Astrocyte (in vitro differentiated cells and primary cell): ENCODE data around the gene LRRC10B. TPM values are rescaled to one million over a fixed set of nuclear protein-coding genes. Genes with fewer than 3 reads are reported as not detected.

ENCODE experiments used
- DNase-seq: peaks from one replicate; pipeline ENCODE4 v3.0.0-alpha.2; 2010; ENCODE audit warnings: low read depth
- FAIRE-seq: peaks from 2 replicates; lab custom pipeline; 2011; peaks lifted over from hg19 to GRCh38; lab: Jason Lieb, UNC
- H2AFZ ChIP-seq: 2 replicates; pipeline ENCODE4 v1.6.0; 2012; ENCODE audit warnings: low read depth, low read length, inconsistent platforms
- H3K27ac ChIP-seq: 2 replicates; pipeline ENCODE4 v1.5.1; 2011; ENCODE audit warnings: low read depth, low read length, inconsistent platforms
- H3K27me3 ChIP-seq: 2 replicates; pipeline ENCODE4 v1.6.0; 2011; ENCODE audit warnings: low read length, inconsistent platforms; ENCODE audit not compliant: insufficient read depth
- H3K36me3 ChIP-seq: 2 replicates; pipeline ENCODE4 v1.5.1; 2011; ENCODE audit warnings: low read length, inconsistent platforms; ENCODE audit not compliant: insufficient read depth
- H3K4me1 ChIP-seq: 2 replicates; pipeline ENCODE4 v1.5.1; 2011; ENCODE audit warnings: low read length, inconsistent platforms; ENCODE audit not compliant: insufficient read depth
- H3K4me2 ChIP-seq: 2 replicates; pipeline ENCODE4 v1.6.0; 2012; ENCODE audit warnings: low read length, inconsistent platforms
- H3K4me3 ChIP-seq: 2 replicates; pipeline ENCODE4 v1.5.1; 2011; ENCODE audit warnings: low read depth, mild to moderate bottlenecking, low read length, inconsistent platforms; ENCODE audit not compliant: insufficient read depth
- H3K79me2 ChIP-seq: 2 replicates; pipeline ENCODE4 v1.6.0; 2012; ENCODE audit warnings: mild to moderate bottlenecking, low read length, inconsistent platforms; ENCODE audit not compliant: insufficient read depth
- H3K9ac ChIP-seq: 2 replicates; pipeline ENCODE4 v1.6.0; 2012; ENCODE audit warnings: mild to moderate bottlenecking, low read length, inconsistent platforms
- H3K9me3 ChIP-seq: 2 replicates; pipeline ENCODE4 v1.5.1; 2012; ENCODE audit warnings: low read depth, mild to moderate bottlenecking, low read length, inconsistent platforms; ENCODE audit not compliant: insufficient read depth
- H4K20me1 ChIP-seq: 2 replicates; pipeline ENCODE4 v1.6.0; 2012; ENCODE audit warnings: low read length, inconsistent platforms; ENCODE audit not compliant: insufficient read depth
- H3K27ac Mint-ChIP-seq: one replicate; pipeline ENCODE4 v1.8.0; 2021; ENCODE audit warnings: mild to moderate bottlenecking, mixed read lengths; ENCODE audit not compliant: unreplicated experiment
- H3K27me3 Mint-ChIP-seq: one replicate; pipeline ENCODE4 v1.8.0; 2021; ENCODE audit warnings: low read depth, mixed read lengths; ENCODE audit not compliant: unreplicated experiment
- H3K36me3 Mint-ChIP-seq: one replicate; pipeline ENCODE4 v1.8.0; 2021; ENCODE audit warnings: low read depth, mixed read lengths; ENCODE audit not compliant: unreplicated experiment
- H3K4me1 Mint-ChIP-seq: one replicate; pipeline ENCODE4 v1.8.0; 2021; ENCODE audit warnings: low read depth, mixed read lengths; ENCODE audit not compliant: unreplicated experiment
- H3K4me3 Mint-ChIP-seq: one replicate; pipeline ENCODE4 v1.8.0; 2021; ENCODE audit warnings: mild to moderate bottlenecking, moderate library complexity, mixed read lengths; ENCODE audit not compliant: unreplicated experiment
- H3K9me3 Mint-ChIP-seq: one replicate; pipeline ENCODE4 v1.8.0; 2021; ENCODE audit warnings: mild to moderate bottlenecking, mixed read lengths; ENCODE audit not compliant: unreplicated experiment
- EZH2 ChIP-seq: IDR thresholded peaks from 2 replicates; pipeline ENCODE4 v1.6.1; 2012; ENCODE audit warnings: mild to moderate bottlenecking, low read length, inconsistent platforms; ENCODE audit not compliant: insufficient read depth
- total RNA-seq: library from RNA; stranded (reverse); gene quantifications from 2 replicates; pipeline ENCODE4 v1.2.1, GENCODE V29; 2021
- TF ChIP-seq, protein P1 (sequence below): IDR thresholded peaks from 2 replicates; pipeline ENCODE4 v1.5.1; 2011; ENCODE audit warnings: low read depth, mild to moderate bottlenecking, inconsistent platforms, low read length, moderate library complexity; ENCODE audit not compliant: insufficient read depth

The LRRC10B gene
- total RNA-seq, 1 donor from 2014 or later = 0.09 TPM

DNA sequence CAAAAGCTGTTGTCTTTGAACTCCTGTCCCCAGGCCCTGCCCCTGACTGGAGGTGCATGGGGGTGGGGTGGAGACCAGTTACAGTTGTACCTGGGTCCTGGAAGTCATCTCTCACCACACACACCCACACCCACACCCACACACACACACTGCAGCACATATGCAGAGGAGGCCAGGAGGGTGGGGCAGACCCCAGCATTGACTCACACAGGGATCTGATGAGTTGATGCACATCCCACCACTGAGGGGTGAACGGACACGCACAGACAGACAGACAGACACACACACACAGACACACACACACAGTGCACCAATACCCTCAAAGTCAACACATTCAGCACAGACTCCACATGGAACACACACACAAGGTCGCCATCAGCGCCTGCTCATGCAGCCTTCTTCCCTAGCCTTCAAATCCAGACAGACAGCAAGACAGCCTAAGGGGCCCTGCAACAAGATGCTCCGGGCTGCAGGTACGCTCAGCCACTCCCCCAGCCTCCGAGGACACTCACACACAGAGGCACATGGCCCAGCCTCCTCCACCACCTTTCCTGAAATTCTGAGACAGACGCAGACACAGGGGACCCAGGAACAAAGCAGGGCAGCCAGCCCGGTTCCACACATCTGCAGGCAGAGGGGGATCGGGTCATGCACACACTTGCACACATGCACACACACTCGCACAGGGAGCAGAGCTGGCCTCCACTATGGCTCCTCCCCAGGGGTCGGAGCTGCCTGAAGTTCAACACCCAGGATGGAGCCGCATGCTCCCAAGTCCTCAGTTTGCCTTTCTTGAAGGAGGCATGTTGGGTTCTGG is 45.8 kb downstream of the LRRC10B start:
- Mint-ChIP-seq H3K4me3 (no peak overlapping the region), H3K36me3 (peaks cover 2% of the 10 kb centered on the region), H3K27ac (no peak overlapping the region), H3K4me1 (peaks cover 15% of the 10 kb centered on the region), H3K9me3 (peaks cover 6% of the 10 kb centered on the region), H3K27me3 (peaks cover 70% of the 10 kb centered on the region)
- no peaks in the 10 kb centered on the region for H3K36me3 ChIP-seq
- no peak overlapping the region for H3K9ac ChIP-seq
- no peak overlapping the region for H3K4me3 ChIP-seq
- no peak overlapping the region for H2AFZ ChIP-seq
- peaks cover 7% of the 10 kb centered on the region for H4K20me1 ChIP-seq
- H3K79me2 ChIP-seq = no peaks in the 10 kb centered on the region
- H3K27me3 ChIP-seq = peaks cover 49% of the 10 kb centered on the region
- H3K9me3 ChIP-seq = no peaks in the 10 kb centered on the region
- TF ChIP-seq EZH2 = no peak
- TF ChIP-seq, protein P1, sequence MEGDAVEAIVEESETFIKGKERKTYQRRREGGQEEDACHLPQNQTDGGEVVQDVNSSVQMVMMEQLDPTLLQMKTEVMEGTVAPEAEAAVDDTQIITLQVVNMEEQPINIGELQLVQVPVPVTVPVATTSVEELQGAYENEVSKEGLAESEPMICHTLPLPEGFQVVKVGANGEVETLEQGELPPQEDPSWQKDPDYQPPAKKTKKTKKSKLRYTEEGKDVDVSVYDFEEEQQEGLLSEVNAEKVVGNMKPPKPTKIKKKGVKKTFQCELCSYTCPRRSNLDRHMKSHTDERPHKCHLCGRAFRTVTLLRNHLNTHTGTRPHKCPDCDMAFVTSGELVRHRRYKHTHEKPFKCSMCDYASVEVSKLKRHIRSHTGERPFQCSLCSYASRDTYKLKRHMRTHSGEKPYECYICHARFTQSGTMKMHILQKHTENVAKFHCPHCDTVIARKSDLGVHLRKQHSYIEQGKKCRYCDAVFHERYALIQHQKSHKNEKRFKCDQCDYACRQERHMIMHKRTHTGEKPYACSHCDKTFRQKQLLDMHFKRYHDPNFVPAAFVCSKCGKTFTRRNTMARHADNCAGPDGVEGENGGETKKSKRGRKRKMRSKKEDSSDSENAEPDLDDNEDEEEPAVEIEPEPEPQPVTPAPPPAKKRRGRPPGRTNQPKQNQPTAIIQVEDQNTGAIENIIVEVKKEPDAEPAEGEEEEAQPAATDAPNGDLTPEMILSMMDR = no peak
- no peak for FAIRE-seq
- no peak for DNase-seq
- peaks cover 8% of the 10 kb centered on the region for H3K4me1 ChIP-seq
- H3K27ac ChIP-seq = no peak overlapping the region
- H3K4me2 ChIP-seq = no peak overlapping the region

GRCh38 chr11:61555051-61555969 is 46.8 kb downstream of the LRRC10B start:
- no peak for FAIRE-seq
- H3K4me1 ChIP-seq = peaks cover 8% of the 10 kb centered on the region
- no peak overlapping the region for H3K27ac Mint-ChIP-seq

More at GRCh38 chr11:61555051-61555969, 46.8 kb downstream of the LRRC10B start:
- Mint-ChIP-seq H3K4me1 (peaks cover 15% of the 10 kb centered on the region), H3K4me3 (no peak overlapping the region), H3K27me3 (peaks cover 79% of the 10 kb centered on the region), H3K9me3 (peaks cover 4% of the 10 kb centered on the region), H3K36me3 (peaks cover 2% of the 10 kb centered on the region)
- Histone ChIP-seq H3K27me3 (peaks cover 57% of the 10 kb centered on the region), H3K27ac (no peak overlapping the region), H3K79me2 (no peaks in the 10 kb centered on the region), H3K36me3 (no peaks in the 10 kb centered on the region), H2AFZ (no peak overlapping the region), H4K20me1 (peaks cover 7% of the 10 kb centered on the region), H3K9ac (no peak overlapping the region), H3K4me3 (no peak overlapping the region), H3K9me3 (no peaks in the 10 kb centered on the region), H3K4me2 (peak overlapping the region; percentile 18)
- peak; percentile 87 for TF ChIP-seq EZH2
- TF ChIP-seq, protein P1 = no peak
- DNase-seq = no peak
